NCI-H2227 (cell line): ENCODE data around the gene PIK3IP1.

Source experiments
- DNase-seq: peaks from one replicate; lab custom pipeline; 2025; ENCODE audit not compliant: unreplicated experiment; lab: John Stamatoyannopoulos, UW

The PIK3IP1 gene

GRCh38 chr22:31313366-31314147 is 21.3 kb upstream of the PIK3IP1 start:
- peak; percentile 53 for DNase-seq

DNA sequence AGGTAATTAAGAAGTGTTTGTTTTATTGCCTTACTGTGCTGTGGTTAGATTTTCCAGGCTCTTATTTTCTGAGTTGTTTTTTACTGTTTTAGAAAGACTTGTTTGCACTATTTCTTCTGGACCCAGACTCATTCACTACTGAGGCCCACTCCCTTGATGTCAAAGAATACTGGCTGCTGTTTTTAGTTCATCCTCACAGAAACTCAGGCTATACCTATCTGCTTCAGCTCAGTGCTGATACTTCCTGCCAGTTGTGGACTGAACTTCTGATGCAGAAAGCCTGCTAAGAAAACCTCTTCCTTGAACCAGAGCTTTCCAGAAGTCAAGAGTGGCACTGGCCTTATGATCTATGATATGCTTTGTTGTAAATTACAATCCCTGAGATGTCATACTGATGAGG is 15.9 kb upstream of the PIK3IP1 start:
- no peak for DNase-seq

- no peak for DNase-seq
Observed at GRCh38 chr22:31305194-31305593, 12.9 kb upstream of the PIK3IP1 start.

DNA sequence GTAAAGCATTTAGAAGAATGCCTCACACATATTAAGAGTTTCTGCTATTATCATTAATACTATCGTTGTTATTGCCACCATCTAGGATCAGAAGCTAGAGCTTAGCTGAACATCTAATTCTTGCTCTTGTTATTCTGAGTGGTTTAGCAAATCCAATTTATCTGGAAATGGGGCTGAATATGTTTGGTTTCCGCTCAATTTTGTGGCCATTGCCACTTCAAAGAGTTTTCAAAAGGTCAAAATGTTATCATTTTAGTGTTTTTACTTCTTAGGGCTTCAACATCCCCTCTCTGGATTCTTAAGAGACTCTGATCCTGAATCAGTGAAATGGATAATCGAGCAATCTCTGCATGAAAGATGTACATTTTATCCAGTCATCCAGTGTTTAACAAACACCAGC is 10.2 kb upstream of the PIK3IP1 start:
- DNase-seq: no peak

- DNase-seq: peak; percentile 17
Observed at GRCh38 chr22:31302006-31302405, 9.7 kb upstream of the PIK3IP1 start.

GRCh38 chr22:31300896-31301295 is 8.6 kb upstream of the PIK3IP1 start:
- DNase-seq: no peak

DNA sequence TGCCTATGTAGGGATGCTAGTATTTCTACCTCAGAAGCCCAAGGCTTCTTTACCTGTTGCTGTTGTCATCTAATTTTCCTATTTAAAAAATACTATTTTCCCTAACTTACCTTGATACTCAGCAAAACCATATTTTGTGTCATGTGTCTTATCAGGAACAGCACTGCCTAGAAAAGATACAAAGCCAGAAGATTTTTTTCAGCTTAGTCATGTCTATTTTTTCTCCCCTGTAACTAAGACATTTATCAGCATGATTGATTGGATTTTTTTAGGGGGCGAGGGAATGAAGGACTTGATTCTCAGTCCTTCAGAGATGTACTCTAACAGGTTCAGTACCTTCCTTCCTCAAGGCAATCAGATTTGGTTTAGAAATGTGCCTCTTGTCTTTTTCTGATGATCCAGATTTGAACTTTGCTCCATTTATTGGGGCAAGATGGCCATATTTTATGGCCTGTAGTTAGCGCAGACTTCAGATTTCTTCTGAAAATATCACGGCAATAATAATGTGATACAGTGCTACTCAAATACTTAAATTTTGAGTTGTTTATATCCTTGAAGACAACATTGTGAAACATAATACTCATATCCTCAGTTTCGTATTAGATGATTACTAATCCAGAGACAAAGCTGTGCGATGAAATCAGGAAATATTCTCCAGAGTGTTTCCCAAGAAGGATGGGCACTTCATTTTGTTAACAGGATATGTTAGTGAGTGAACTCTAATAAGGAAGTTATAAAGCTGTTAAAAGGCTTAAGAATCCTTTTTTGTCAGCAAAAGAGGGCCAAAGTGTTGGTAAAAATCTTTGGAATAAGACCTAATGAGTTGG is 3.8 kb upstream of the PIK3IP1 start:
- no peak for DNase-seq

GRCh38 chr22:31295360-31295759 is 3.1 kb upstream of the PIK3IP1 start:
- DNase-seq: no peak

- no peak for DNase-seq
Observed at GRCh38 chr22:31291481-31292235, 630 bp downstream of the PIK3IP1 start.

GRCh38 chr22:31290494-31291471 is 1.5 kb downstream of the PIK3IP1 start:
- DNase-seq: peak; percentile 89

DNA sequence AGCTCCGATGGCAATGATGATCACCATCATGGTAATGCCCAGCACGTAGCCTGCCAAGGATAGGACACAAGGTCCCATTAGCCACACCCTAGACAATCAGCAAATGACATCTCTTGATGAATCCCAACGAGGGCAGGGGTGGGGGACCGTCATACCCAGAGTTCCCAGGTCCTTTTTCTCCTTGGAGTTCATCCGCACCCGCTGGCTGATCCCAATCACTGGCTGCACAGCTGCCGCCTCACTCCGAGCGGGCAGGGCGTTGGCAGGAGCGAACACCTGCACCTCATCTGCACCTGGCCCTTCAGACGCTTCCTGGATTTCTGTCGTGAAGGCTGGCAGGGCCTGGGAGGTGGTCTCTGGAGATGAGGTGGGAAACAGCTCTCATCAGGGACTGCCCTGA is 2.9 kb downstream of the PIK3IP1 start:
- DNase-seq: no peak

GRCh38 chr22:31288496-31289240 is 3.6 kb downstream of the PIK3IP1 start:
- no peak for DNase-seq

- no peak for DNase-seq
Observed at GRCh38 chr22:31287818-31288495, 4.3 kb downstream of the PIK3IP1 start.

DNA sequence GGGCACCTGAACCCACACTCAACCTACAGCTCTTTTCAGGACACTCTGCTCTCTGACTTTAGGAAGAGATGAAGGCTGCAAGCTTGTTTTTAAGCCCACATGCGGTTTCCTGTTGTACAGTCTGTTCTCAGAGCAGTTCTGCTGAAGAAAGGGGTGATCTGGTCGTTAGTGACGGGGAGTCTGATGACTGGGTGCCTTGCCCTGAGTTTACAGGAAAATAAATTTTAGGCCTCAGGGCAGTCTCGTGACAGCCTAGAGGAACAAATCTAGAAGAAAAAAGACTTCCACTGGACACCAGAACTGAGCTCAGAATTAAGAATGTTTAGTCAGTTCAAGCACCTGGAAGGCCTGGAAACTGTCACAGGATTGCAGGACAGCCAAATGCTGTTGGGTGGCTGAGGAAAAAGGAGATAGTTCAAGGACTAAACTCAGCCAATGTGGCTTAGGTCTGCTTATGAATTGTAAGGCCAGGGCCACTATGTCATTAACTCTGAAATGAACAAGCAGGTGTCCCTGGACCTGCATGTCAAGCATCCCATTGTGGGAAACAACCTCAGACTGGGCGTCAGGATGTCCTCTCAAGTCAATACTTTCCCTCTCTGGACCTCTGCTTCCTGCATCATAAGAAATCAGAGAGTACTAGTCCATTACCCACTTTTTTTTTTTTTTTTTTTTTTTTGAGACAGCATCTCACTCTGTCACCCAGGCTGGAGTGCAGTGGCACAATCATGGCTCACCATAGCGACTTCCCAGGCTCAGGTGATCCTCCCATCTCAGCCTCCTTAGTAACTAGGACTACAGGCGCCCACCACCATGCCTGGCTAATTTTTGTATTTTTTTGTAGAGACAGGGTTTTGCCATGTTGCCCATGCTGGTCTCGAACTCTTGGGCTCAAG is 5.7 kb downstream of the PIK3IP1 start:
- no peak for DNase-seq

GRCh38 chr22:31284281-31285155 is 7.8 kb downstream of the PIK3IP1 start:
- no peak for DNase-seq

DNA sequence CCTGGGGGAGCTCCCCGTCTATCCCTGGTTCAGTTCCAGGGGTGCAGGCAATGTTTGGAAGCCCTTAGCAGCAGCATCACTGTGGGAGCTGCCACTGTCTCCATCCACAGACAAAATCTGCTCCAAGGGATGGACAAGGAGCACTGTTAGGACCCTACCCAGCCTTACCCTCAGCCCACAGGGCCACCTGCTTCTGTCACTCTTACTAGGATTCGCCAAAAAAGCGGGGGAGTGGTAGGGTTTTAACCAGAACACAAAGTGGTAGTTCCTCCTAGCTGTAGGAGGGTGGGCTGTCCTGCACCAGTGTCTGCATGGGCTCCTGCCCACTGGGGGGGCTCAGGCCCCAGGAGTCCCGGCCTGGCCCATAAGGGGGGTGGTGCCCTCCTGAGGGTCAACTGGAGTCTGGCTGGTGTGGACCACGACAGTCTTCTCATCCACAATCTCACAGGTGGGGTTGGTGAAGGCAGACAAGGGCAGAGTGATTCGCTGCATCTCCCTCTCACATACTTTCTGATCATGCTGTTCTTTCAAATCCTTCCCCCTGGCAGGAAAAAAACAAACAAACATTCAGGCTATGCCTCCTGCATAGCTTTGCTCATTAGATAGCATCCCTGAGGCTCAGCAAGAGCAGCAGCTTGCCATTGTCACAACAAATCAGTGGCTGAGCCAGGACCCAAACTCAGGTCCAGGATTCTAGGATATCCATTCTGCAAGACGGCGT is 9.4 kb downstream of the PIK3IP1 start:
- DNase-seq: no peak

DNA sequence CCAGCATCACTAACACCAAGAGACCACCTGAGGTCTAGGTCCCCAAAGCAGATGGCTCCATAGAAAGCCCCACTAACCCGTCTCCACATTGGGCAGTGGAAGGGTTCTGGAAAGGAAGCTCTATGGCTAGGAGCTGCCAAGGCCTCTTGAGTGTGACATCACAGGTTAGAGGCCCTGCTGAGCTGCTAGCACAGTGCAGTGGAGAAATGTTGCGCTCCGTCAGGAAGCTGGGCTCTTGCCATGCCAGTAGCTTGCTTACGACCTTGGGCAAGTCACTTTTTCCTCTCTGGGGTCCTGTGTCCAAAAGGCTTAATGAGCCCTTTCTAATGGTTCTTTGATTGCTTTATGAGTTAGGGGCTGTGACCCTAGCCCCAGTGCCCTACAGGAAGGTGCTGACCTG is 10.6 kb downstream of the PIK3IP1 start:
- no peak for DNase-seq
